ENCODE measurements around the gene MAN2B2.
A peak's percentile ranks its signal among the peaks of the same experiment; 100 is the strongest.

Gene MAN2B2
- 74.5 reads per million, percentile 77 among the genes with 10 or more reads in this experiment for total RNA-seq

GRCh38 chr4:6574747-6575502 lies at the start of gene MAN2B2:
Gene MAN2B2 (plus strand): TSS chr4:6575189. CDS start chr4:6575211, 22 bp downstream.
- DNase-seq, result peak; percentile 74

- DNase-seq, result no peak
These were observed 49.5 kb upstream of the MAN2B2 start for GRCh38 chr4:6525474-6525873.

GRCh38 chr4:6526156-6526555 lies 48.8 kb upstream of the MAN2B2 start:
- no peak for DNase-seq

GRCh38 chr4:6526671-6527091 lies 48.3 kb upstream of the MAN2B2 start:
- DNase-seq, result no peak

- DNase-seq, result no peak
These were observed 47.7 kb upstream of the MAN2B2 start for GRCh38 chr4:6527259-6527658.

GRCh38 chr4:6527683-6528595 lies 47.0 kb upstream of the MAN2B2 start:
- DNase-seq, result no peak

GRCh38 chr4:6529021-6529420 lies 46.0 kb upstream of the MAN2B2 start:
- DNase-seq, result no peak

- DNase-seq, result no peak
These were observed 44.7 kb upstream of the MAN2B2 start for GRCh38 chr4:6530301-6530700.

GRCh38 chr4:6530964-6531363 lies 44.0 kb upstream of the MAN2B2 start:
- DNase-seq, result no peak

GRCh38 chr4:6532102-6532501 lies 42.9 kb upstream of the MAN2B2 start:
- DNase-seq, result no peak

- DNase-seq, result no peak
These were observed 42.3 kb upstream of the MAN2B2 start for GRCh38 chr4:6532658-6533057.

- DNase-seq, result no peak
These were observed 40.9 kb upstream of the MAN2B2 start for GRCh38 chr4:6534050-6534449.

GRCh38 chr4:6534618-6535328 lies 40.2 kb upstream of the MAN2B2 start:
- no peak for DNase-seq

- no peak for DNase-seq
These were observed 39.7 kb upstream of the MAN2B2 start for GRCh38 chr4:6535329-6535692.

GRCh38 chr4:6535706-6536105 lies 39.3 kb upstream of the MAN2B2 start:
- DNase-seq, result no peak

GRCh38 chr4:6538111-6538510 lies 36.9 kb upstream of the MAN2B2 start:
- no peak for DNase-seq

GRCh38 chr4:6538575-6538974 lies 36.4 kb upstream of the MAN2B2 start:
- DNase-seq, result no peak

- no peak for DNase-seq
These were observed 35.8 kb upstream of the MAN2B2 start for GRCh38 chr4:6539009-6539764.

GRCh38 chr4:6540879-6541278 lies 34.1 kb upstream of the MAN2B2 start:
- DNase-seq, result no peak

GRCh38 chr4:6541789-6542188 lies 33.2 kb upstream of the MAN2B2 start:
- DNase-seq, result no peak

GRCh38 chr4:6542951-6543350 lies 32.0 kb upstream of the MAN2B2 start:
- DNase-seq, result no peak

GRCh38 chr4:6546091-6546490 lies 28.9 kb upstream of the MAN2B2 start:
- DNase-seq, result no peak

Measured in effector CD4-positive, alpha-beta T cell (primary cell).